ENCODE data around the gene ARHGEF39. TPM values are rescaled to one million over a fixed set of nuclear protein-coding genes. Genes with fewer than 3 reads are reported as not detected.
A peak's percentile ranks its signal among the peaks of the same experiment; 100 is the strongest.

ARHGEF39 gene
- total and polyA plus RNA-seq, 10 of the 15 experiments (the other 5 are each of a cell fraction or from before 2014, with no cell fraction given), result 2.0 to 28.9 (median 13.2) TPM

DNA sequence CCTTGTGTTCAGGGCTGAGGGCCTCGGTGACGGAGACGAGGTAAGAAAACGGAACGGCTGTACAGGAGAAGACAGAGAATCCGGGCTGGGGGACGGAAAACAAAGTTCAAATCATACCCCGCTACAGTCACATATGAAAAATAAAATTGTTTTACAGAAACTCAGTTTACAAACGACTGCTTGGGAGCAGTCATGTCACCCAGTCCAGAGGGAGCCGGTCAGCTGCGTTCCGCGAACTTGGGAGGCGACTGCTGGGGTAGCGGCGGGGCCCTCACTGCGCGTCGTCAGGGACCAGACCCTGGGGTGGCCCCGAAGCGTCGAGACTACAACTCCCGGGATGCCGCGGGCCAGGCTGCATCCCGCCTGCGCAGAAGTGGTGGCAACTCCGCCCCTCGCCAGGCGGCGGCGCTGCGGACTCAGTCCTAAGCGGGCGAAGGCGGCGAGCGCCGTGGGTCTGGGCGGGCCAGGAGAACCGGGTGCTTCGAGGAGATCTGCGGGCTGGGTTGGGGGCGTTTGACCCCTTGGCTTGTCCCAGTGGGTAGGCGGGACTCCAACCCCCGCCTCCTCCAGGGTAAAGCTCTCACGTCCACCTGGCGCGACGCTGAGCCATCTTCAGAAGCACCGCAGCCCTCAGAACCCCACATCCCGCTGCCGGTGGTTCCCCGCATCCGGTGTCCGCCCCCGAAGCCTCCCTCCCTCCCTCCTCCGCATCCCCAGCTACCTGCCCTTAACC, 18.3 kb downstream of the ARHGEF39 start (continued):
- TF ChIP-seq, protein P1, sequence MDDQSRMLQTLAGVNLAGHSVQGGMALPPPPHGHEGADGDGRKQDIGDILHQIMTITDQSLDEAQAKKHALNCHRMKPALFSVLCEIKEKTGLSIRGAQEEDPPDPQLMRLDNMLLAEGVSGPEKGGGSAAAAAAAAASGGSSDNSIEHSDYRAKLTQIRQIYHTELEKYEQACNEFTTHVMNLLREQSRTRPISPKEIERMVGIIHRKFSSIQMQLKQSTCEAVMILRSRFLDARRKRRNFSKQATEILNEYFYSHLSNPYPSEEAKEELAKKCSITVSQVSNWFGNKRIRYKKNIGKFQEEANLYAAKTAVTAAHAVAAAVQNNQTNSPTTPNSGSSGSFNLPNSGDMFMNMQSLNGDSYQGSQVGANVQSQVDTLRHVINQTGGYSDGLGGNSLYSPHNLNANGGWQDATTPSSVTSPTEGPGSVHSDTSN (IDR thresholded peaks at IDR 0.05; ENCODE audit: insufficient replicate concordance, low read depth, low read length), result no peak
- TF ChIP-seq NBN (IDR thresholded peaks at IDR 0.05) (peak; percentile 68), RB1 (IDR thresholded peaks at IDR 0.05; ENCODE audit: borderline replicate concordance) (peak; percentile 90), IRF4 (IDR thresholded peaks at IDR 0.05; ENCODE audit: low read depth, low read length) (peak; percentile 36; the same call in 1 of the 2 replicates), CHD4 (IDR thresholded peaks at IDR 0.05) (no peak), SREBF2 (IDR thresholded peaks at IDR 0.05; ENCODE audit: low read length) (no peak), ASH2L (IDR thresholded peaks at IDR 0.05; ENCODE audit: borderline replicate concordance, low read depth) (no peak), SPI1 (IDR thresholded peaks at IDR 0.05; ENCODE audit: borderline replicate concordance, insufficient read depth, low read depth, low read length) (no peak), CUX1 (IDR thresholded peaks at IDR 0.05; ENCODE audit: insufficient replicate concordance, low read depth, low read length) (no peak), ZBTB40 (IDR thresholded peaks at IDR 0.05; ENCODE audit: borderline replicate concordance) (peak; percentile 60; the same call in 1 of the 2 replicates), MTA2 (IDR thresholded peaks at IDR 0.05; ENCODE audit: low read depth) (no peak), HDGF (IDR thresholded peaks at IDR 0.05) (peak; percentile 87), ZNF687 (IDR thresholded peaks at IDR 0.05) (peak; percentile 44; the same call in 1 of the 2 replicates), YY1 (IDR thresholded peaks at IDR 0.05; ENCODE audit: low read depth, low read length) (peak; percentile 76)
